ENCODE measurements around the gene LEPR. TPM values are rescaled to one million over a fixed set of nuclear protein-coding genes. Genes with fewer than 3 reads are reported as not detected.

Gene LEPR
- polyA plus RNA-seq, 1 experiment: 7.4 TPM

DNA sequence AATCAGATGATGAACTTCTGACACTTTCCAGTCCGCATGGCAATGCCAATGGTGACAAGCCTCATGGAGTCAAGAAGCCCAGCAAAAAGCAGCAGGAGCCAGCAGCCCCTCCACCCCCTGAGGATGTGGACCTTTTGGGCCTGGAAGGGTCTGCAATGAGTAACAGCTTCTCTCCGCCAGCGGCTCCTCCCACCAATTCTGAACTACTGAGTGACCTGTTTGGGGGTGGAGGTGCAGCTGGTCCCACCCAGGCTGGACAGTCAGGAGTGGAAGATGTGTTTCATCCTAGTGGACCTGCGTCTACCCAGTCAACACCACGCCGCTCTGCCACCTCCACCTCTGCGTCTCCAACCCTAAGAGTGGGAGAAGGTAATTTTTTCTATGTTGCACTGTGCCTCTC lies 28.0 kb upstream of the LEPR start:
- DNase-seq (ENCODE audit: low read depth): no peak
- TF ChIP-seq, protein P1, sequence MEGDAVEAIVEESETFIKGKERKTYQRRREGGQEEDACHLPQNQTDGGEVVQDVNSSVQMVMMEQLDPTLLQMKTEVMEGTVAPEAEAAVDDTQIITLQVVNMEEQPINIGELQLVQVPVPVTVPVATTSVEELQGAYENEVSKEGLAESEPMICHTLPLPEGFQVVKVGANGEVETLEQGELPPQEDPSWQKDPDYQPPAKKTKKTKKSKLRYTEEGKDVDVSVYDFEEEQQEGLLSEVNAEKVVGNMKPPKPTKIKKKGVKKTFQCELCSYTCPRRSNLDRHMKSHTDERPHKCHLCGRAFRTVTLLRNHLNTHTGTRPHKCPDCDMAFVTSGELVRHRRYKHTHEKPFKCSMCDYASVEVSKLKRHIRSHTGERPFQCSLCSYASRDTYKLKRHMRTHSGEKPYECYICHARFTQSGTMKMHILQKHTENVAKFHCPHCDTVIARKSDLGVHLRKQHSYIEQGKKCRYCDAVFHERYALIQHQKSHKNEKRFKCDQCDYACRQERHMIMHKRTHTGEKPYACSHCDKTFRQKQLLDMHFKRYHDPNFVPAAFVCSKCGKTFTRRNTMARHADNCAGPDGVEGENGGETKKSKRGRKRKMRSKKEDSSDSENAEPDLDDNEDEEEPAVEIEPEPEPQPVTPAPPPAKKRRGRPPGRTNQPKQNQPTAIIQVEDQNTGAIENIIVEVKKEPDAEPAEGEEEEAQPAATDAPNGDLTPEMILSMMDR (IDR thresholded peaks at IDR 0.05; ENCODE audit: insufficient read depth, low read depth, low read length): no peak
- ChIA-PET POLR2A (interaction anchor here (0.7 kb wide), 1 partner anchor 27 kb away, joined by 3 read pairs; no protein-coding TSS in a partner anchor), CTCF (no interaction called here)
- Histone ChIP-seq H3K27me3 (ENCODE audit: control insufficient read depth, insufficient read depth, low read length) (no peaks in the 10 kb centered on the region), H3K4me3 (ENCODE audit: low read depth, low read length) (no peak overlapping the region), H3K36me3 (ENCODE audit: control insufficient read depth, insufficient read depth, low read length) (no peaks in the 10 kb centered on the region)

DNA sequence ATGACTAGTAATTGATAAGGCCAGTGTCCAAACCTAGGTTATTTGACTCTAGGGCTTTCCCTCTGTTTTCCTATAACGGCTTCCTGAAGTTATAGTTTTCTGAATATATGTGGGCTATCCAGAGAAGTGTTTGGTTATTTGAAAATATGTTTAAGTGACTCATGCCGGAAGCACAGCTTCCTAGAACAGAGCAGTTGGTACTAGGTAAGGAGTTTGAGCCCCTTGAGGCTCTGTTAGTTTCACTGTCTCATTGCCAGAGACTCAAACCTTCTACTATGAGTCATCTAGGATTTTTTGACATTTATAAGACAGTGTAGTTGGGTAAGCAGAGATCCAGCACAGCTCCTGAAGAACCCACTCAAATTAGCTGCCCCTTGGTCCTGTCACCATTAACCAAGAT lies 27.1 kb upstream of the LEPR start:
- Histone ChIP-seq H3K4me3 (ENCODE audit: low read depth, low read length) (no peak overlapping the region), H3K27me3 (ENCODE audit: control insufficient read depth, insufficient read depth, low read length) (no peaks in the 10 kb centered on the region), H3K36me3 (ENCODE audit: control insufficient read depth, insufficient read depth, low read length) (no peaks in the 10 kb centered on the region)
- ChIA-PET CTCF (interaction anchor here (1.0 to 1.2 kb wide), 2 partner anchors 16 to 19 kb away, joined by 3 to 4 read pairs; no protein-coding TSS in a partner anchor), POLR2A (interaction anchor here (0.7 kb wide), 1 partner anchor 26 kb away, joined by 3 read pairs; no protein-coding TSS in a partner anchor)
- TF ChIP-seq, protein P1 (IDR thresholded peaks at IDR 0.05; ENCODE audit: insufficient read depth, low read depth, low read length): no peak
- DNase-seq (ENCODE audit: low read depth): no peak

DNA sequence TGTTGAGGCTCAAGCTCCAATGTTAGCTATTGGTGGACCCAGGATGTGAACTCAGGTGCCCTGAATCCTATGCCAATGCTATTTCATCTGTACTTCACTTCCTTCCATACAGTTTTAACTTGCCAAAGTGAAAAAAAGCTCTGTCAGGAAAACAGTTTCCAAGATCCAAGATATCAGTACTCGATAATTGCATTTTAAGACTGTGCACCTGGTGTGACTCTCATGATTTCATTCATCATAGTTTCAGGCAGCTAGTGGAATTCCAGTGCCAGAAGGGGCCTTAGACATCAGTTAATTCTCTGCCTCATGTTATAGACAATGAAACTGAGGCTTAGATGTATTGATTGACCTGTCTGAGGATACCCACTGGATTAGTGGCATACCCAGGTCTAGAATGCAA lies 26.5 kb upstream of the LEPR start:
- no peak overlapping the region for H3K4me3 ChIP-seq (ENCODE audit: low read depth, low read length)
- TF ChIP-seq, protein P1 (IDR thresholded peaks at IDR 0.05; ENCODE audit: insufficient read depth, low read depth, low read length): no peak
- CTCF ChIA-PET: interaction anchor here (1.0 to 1.2 kb wide), 2 partner anchors 15 to 19 kb away, joined by 3 to 4 read pairs; no protein-coding TSS in a partner anchor
- no peaks in the 10 kb centered on the region for H3K27me3 ChIP-seq (ENCODE audit: control insufficient read depth, insufficient read depth, low read length)
- POLR2A ChIA-PET: no interaction called here
- no peaks in the 10 kb centered on the region for H3K36me3 ChIP-seq (ENCODE audit: control insufficient read depth, insufficient read depth, low read length)
- no peak for DNase-seq (ENCODE audit: low read depth)

DNA sequence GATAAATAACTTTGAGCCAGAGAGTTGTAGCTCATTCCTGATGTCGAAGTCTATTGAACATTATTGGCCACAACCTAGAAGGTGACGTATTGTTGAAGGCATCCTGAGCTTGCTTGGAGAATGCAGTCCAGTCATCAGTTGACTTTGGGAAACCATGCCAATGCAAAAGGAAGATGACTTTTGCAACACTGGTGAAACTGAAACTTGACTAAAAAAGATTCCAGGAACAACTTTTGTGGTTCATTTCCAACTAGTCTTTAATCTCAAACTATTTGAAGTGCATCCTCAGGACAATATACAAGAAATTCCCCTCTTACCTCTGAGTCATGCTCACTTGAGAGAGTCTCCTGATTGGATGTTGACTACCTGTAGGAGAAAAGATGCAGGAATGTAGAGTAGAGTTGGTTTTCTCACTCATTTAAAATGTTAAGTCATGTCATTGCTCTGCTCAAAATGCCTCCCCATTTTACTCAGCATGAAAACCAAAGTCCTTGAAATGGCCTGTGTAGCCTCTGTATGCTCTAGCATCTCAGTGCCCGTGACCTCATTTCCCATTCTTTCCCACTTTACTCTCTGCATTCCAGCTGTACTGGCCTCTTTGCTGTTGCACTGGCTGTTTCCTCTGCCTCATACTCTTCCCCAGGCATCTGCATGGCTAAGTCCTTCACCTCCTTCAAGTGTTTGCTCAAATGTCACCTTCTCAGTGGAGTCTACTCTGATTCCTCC lies 24.4 kb upstream of the LEPR start:
- no peak for DNase-seq (ENCODE audit: low read depth)
- no peaks in the 10 kb centered on the region for H3K27me3 ChIP-seq (ENCODE audit: control insufficient read depth, insufficient read depth, low read length)
- no peak overlapping the region for H3K4me3 ChIP-seq (ENCODE audit: low read depth, low read length)
- ChIA-PET CTCF (interaction anchor here (0.6 kb wide), 1 partner anchor 336 kb away, joined by 3 read pairs; no protein-coding TSS in a partner anchor), POLR2A (no interaction called here)
- TF ChIP-seq, protein P1 (IDR thresholded peaks at IDR 0.05; ENCODE audit: insufficient read depth, low read depth, low read length): no peak
- no peaks in the 10 kb centered on the region for H3K36me3 ChIP-seq (ENCODE audit: control insufficient read depth, insufficient read depth, low read length)

DNA sequence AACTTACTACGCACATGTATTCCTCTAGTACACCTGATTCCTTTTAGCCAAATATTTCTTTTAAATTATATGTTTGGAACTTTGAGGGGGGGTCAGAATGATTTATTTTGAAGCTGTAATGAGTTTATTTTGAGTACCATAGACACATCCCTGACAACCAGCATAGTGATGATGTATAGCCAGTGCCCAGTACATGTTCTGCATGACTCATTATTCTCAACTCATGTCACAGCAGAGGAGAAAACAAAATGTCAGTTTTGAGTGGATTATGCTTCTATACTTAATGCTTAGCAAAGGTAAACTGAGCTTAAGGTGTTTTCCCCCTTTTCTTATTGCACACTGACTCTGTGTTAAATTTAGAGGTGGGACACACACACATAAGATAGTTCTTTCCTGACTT lies 22.4 kb upstream of the LEPR start:
- DNase-seq (ENCODE audit: low read depth): no peak
- H3K4me3 ChIP-seq (ENCODE audit: low read depth, low read length): no peak overlapping the region
- H3K27me3 ChIP-seq (ENCODE audit: control insufficient read depth, insufficient read depth, low read length): no peaks in the 10 kb centered on the region
- 0 out of 2 replicates have a peak, but pooled peaks cover 1% of the 10 kb centered on the region for H3K36me3 ChIP-seq (ENCODE audit: control insufficient read depth, insufficient read depth, low read length)
- TF ChIP-seq, protein P1 (IDR thresholded peaks at IDR 0.05; ENCODE audit: insufficient read depth, low read depth, low read length): no peak
- ChIA-PET POLR2A (no interaction called here), CTCF (no interaction called here)
